Mucosa of stomach (tissue), 1 donor: ENCODE data around the gene OTUD5.

Experiments
- H3K27me3 ChIP-seq: one replicate; pipeline ENCODE4 v1.7.0; 2013; ENCODE audit warnings: mild to moderate bottlenecking, low read length; ENCODE audit not compliant: control insufficient read depth, insufficient read depth
- H3K36me3 ChIP-seq: one replicate; pipeline ENCODE4 v1.7.0; 2013; ENCODE audit warnings: low read length; ENCODE audit not compliant: control insufficient read depth, insufficient read depth
- H3K4me1 ChIP-seq: one replicate; pipeline ENCODE4 v1.7.0; 2013; ENCODE audit warnings: mild to moderate bottlenecking, low read length; ENCODE audit not compliant: control insufficient read depth, insufficient read depth
- H3K4me3 ChIP-seq: one replicate; pipeline ENCODE4 v1.7.0; 2013; ENCODE audit warnings: low read length
- H3K9ac ChIP-seq: one replicate; pipeline ENCODE4 v1.7.0; 2013; ENCODE audit warnings: mild to moderate bottlenecking, low read length, moderate library complexity
- H3K9me3 ChIP-seq: one replicate; pipeline ENCODE4 v1.7.0; 2013; ENCODE audit warnings: mild to moderate bottlenecking, low read length, moderate library complexity; ENCODE audit not compliant: control insufficient read depth
- donor health status: Pancreatic carcinoma.

OTUD5 gene

DNA sequence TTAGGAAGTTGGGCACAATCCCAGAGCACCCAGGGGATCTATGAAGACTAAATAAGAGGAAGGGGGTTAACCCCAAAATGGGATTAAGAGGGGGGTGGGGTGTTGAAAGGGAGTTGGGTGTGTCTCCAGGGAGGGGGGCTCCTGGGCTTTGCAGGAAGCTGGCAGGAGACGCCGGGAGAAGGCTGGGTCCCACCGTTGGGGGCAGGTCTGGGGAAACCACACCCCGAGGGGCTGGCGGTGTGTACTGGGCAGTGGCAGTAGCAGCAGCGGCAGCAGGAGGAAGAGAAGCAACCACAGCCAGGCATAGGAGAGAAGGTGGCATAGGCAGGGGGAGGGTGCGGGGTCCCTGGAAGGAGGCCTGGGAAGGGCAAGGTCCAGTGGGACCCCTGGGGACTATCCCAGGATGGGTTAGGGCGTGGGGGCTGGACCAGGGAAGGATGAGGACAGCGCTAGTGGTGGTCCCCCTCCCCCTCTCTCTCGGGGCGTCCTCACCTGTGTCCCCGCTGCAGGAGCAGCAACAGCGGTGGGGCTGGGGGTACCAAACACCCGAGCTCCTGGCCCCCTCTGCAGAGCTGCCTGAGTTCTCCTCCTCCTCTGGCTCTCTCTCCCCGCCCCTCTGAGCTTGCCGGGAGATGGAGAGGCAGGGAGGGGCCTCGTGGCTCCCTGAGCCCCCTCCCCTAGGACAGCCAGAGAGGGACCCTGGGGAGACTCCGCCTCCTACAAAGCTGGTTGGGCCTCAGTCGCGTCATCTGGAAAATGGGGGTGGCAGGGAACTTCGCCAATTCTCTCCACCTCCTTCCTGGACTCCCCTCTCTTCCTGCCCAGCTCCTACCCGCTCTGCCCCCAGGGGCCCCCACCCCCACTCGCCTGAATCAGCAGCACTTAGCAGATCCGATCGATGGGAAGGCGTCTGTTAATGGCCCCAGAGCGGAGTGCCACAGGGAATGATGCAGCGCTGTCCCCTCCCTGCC, 14.1 kb upstream of the OTUD5 start, which contains the start of gene KCND1:
KCND1 (minus strand) TSS at position 596 of the 971 bp plus-strand sequence. CDS start 1,573 bp downstream, outside the sequence.
- H3K4me3 ChIP-seq = no peak within 1 kb of the TSS
- no peaks in the 10 kb centered on the region for H3K9me3 ChIP-seq
- peak within 1 kb of the TSS; percentile 53 for H3K9ac ChIP-seq
- H3K4me1 ChIP-seq = peaks cover 7% of the 10 kb centered on the region
- H3K27me3 ChIP-seq = no peaks in the 10 kb centered on the region
- no peaks in the 10 kb centered on the region for H3K36me3 ChIP-seq

- Histone ChIP-seq H3K9me3 (no peaks in the 10 kb centered on the region), H3K36me3 (no peaks in the 10 kb centered on the region), H3K4me1 (peaks cover 7% of the 10 kb centered on the region), H3K9ac (no peak overlapping the region), H3K27me3 (no peaks in the 10 kb centered on the region), H3K4me3 (no peak overlapping the region)
Observed at GRCh38 chrX:48969471-48969870, 12.1 kb upstream of the OTUD5 start.

DNA sequence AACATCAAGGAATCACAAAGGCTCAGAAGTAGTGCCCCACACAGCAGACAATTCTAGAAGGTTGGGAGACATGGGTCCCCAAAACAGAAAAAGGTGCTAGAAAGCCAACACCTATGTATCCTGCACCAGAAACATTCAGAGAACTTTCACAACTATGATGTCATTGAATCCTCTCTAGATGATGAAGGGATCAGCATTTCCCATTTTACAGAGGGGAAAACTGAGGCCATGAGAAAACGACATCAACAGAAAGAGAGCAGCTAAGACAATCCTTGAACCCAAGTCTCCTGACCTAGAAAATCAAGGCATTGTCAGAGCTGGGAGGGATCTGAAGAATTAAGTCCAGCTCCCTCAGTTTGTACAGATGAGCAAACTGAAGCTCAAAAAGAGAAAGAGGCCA, 11.0 kb upstream of the OTUD5 start:
- peaks cover 7% of the 10 kb centered on the region for H3K4me1 ChIP-seq
- no peaks in the 10 kb centered on the region for H3K27me3 ChIP-seq
- H3K9ac ChIP-seq = no peak overlapping the region
- no peaks in the 10 kb centered on the region for H3K9me3 ChIP-seq
- H3K36me3 ChIP-seq = no peaks in the 10 kb centered on the region
- H3K4me3 ChIP-seq = no peak overlapping the region

GRCh38 chrX:48966796-48967579, 9.6 kb upstream of the OTUD5 start:
- H3K4me3 ChIP-seq = no peak overlapping the region
- no peak overlapping the region for H3K9ac ChIP-seq
- H3K4me1 ChIP-seq = peaks cover 4% of the 10 kb centered on the region
- no peaks in the 10 kb centered on the region for H3K36me3 ChIP-seq
- no peaks in the 10 kb centered on the region for H3K9me3 ChIP-seq
- H3K27me3 ChIP-seq = no peaks in the 10 kb centered on the region

DNA sequence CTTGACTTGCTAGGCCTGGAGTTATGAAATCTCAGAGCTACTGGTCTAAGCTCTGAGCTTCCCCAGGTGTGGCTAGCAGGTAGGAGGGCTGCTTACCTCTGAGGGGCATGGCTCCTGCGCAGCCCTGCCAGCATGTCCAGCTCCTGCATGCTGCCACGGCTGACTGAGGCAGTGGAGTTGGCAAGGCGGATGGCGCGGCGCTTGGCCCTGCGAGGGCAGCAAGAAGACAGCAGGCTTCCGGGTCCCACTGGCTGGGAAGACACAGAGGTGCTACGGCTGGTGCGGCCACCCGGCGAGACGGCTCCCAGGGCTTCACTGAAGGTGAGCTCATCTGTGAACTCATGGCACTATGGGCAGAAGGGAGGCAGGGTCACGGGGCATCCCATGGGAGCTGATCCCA, 8.6 kb upstream of the OTUD5 start:
- Histone ChIP-seq H3K4me3 (no peak overlapping the region), H3K4me1 (no peaks in the 10 kb centered on the region), H3K9me3 (no peaks in the 10 kb centered on the region), H3K27me3 (no peaks in the 10 kb centered on the region), H3K9ac (no peak overlapping the region), H3K36me3 (no peaks in the 10 kb centered on the region)

GRCh38 chrX:48961585-48962091, 4.2 kb upstream of the OTUD5 start:
- Histone ChIP-seq H3K4me1 (no peaks in the 10 kb centered on the region), H3K9ac (no peak overlapping the region), H3K4me3 (no peak overlapping the region), H3K9me3 (no peaks in the 10 kb centered on the region), H3K27me3 (no peaks in the 10 kb centered on the region), H3K36me3 (no peaks in the 10 kb centered on the region)

GRCh38 chrX:48960291-48960690, 2.9 kb upstream of the OTUD5 start:
- H3K9ac ChIP-seq = no peak overlapping the region
- H3K27me3 ChIP-seq = no peaks in the 10 kb centered on the region
- no peaks in the 10 kb centered on the region for H3K36me3 ChIP-seq
- peaks cover 10% of the 10 kb centered on the region for H3K4me1 ChIP-seq
- no peak overlapping the region for H3K4me3 ChIP-seq
- no peaks in the 10 kb centered on the region for H3K9me3 ChIP-seq

- Histone ChIP-seq H3K36me3 (no peaks in the 10 kb centered on the region), H3K27me3 (no peaks in the 10 kb centered on the region), H3K9ac (peak overlapping the region; percentile 95), H3K4me3 (peak overlapping the region; percentile 36), H3K4me1 (peaks cover 15% of the 10 kb centered on the region), H3K9me3 (no peaks in the 10 kb centered on the region)
Observed at GRCh38 chrX:48958635-48959094, 1.3 kb upstream of the OTUD5 start.

- H3K9me3 ChIP-seq = no peaks in the 10 kb centered on the region
- no peak overlapping the region for H3K4me3 ChIP-seq
- no peaks in the 10 kb centered on the region for H3K36me3 ChIP-seq
- peaks cover 18% of the 10 kb centered on the region for H3K4me1 ChIP-seq
- H3K9ac ChIP-seq = peak overlapping the region; percentile 95
- no peaks in the 10 kb centered on the region for H3K27me3 ChIP-seq
Observed at GRCh38 chrX:48957827-48958634, 624 bp upstream of the OTUD5 start.

DNA sequence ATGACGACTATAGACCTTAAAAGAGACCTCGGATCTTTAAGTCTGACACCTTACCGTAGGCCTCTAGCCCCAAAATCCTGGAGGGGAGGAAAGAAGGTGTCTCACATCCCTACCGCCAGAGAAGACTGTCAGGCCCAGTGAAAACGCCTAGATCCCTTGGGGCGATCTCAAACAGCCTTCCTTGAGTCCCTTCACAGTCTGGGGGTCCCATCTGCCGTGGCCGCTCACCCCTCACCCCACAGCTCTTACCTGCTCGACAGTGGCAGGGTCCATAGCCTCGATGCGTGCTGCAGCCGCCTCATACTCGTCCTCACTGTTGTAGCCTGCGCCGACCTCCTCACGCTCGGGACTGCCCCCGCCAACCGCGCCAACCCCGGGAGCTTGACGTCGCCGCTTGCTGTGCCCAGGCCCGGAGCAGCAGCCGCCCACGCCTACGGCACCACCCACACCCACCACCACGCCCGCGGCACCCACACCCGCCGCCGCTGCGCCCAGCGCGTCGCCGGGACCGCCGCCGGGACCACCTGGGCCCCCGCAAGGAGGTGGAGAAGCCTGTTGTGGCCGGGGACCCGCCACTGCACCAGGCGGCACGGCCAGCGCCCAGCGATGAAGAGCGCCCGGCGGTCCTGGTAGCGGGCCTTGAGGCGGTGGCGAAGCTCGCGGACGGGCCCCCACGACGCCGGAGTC, 536 bp downstream of the OTUD5 start:
- H3K9me3 ChIP-seq = no peaks in the 10 kb centered on the region
- H3K4me3 ChIP-seq = peak overlapping the region; percentile 25
- H3K27me3 ChIP-seq = no peaks in the 10 kb centered on the region
- H3K36me3 ChIP-seq = no peaks in the 10 kb centered on the region
- peaks cover 18% of the 10 kb centered on the region for H3K4me1 ChIP-seq
- peak overlapping the region; percentile 70 for H3K9ac ChIP-seq

DNA sequence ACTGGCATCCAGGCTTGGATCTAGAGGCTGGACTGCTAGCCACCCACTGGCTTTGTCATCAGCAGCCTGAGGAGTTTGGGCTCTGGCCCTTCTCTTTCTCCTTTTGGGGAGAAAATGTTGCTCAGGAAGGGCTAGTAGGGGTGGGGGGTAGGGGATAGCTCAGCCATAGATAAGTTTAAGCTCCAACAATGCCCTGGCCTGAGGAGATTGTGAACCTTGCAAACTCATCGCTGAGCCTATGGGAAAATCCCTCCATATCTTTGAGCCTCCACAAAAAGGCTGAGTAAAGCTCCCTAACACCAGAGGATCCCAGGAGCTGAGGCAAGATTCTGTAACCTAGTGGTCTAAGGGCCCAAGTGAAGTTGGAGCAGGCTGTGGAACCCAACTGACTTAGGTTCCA, 8.8 kb downstream of the OTUD5 start:
- Histone ChIP-seq H3K36me3 (no peaks in the 10 kb centered on the region), H3K9ac (no peak overlapping the region), H3K4me1 (peaks cover 7% of the 10 kb centered on the region), H3K9me3 (no peaks in the 10 kb centered on the region), H3K27me3 (no peaks in the 10 kb centered on the region), H3K4me3 (no peak overlapping the region)
